CD14-positive monocyte (primary cell): ENCODE results near the gene SLC4A5. TPM values are rescaled to one million over a fixed set of nuclear protein-coding genes. Genes with fewer than 3 reads are reported as not detected.

Experiments
- DNase-seq, 3 donors: peaks; one replicate each; pipeline ENCODE4 v3.0.0-alpha.2; 2011 to 2022
- H2AFZ ChIP-seq: 2 replicates; pipeline ENCODE4 v1.6.0; 2012; ENCODE audit warnings: mild to moderate bottlenecking, low read depth, low read length, inconsistent platforms; ENCODE audit not compliant: insufficient read depth, poor library complexity, severe bottlenecking
- H3K27ac ChIP-seq, 2 donors: 1 replicate in 1 of 2; 2 replicates in 1 of 2; pipeline ENCODE4 v1.5.1; 2012 to 2013; ENCODE audit warnings: low read length in 2 of 2, control low read depth in 1 of 2, inconsistent platforms in 1 of 2, low read depth in 1 of 2, mild to moderate bottlenecking in 1 of 2
- H3K27me3 ChIP-seq, 2 donors: one replicate each; pipeline versions ENCODE4 v1.6.0 to v1.6.1; 2011 to 2013; ENCODE audit warnings: low read length in 2 of 2; ENCODE audit not compliant: control insufficient read depth in 2 of 2, insufficient read depth in 2 of 2
- H3K36me3 ChIP-seq, 2 donors: replicated peaks in 1 of 2; 1 replicate in 1 of 2; 2 replicates in 1 of 2; pipeline versions ENCODE4 v1.5.1 to v1.6.1; 2012 to 2013; ENCODE audit warnings: low read length in 2 of 2, control low read depth in 1 of 2, inconsistent platforms in 1 of 2, mild to moderate bottlenecking in 1 of 2; ENCODE audit not compliant: insufficient read depth in 2 of 2, control insufficient read depth in 1 of 2
- H3K4me1 ChIP-seq, 2 donors: 1 replicate in 1 of 2; 2 replicates in 1 of 2; pipeline versions ENCODE4 v1.5.1 to v1.6.1; 2012 to 2013; ENCODE audit warnings: low read length in 2 of 2, control low read depth in 1 of 2, inconsistent platforms in 1 of 2, mild to moderate bottlenecking in 1 of 2, moderate library complexity in 1 of 2; ENCODE audit not compliant: insufficient read depth in 2 of 2, control insufficient read depth in 1 of 2
- H3K4me2 ChIP-seq: replicated peaks from 2 replicates; pipeline ENCODE3; 2012; ENCODE audit warnings: low read length, moderate library complexity, mild to moderate bottlenecking; ENCODE audit not compliant: poor library complexity, severe bottlenecking; ENCODE audit errors: extremely low read depth
- H3K4me3 ChIP-seq, 3 experiments: fragments of 200-600 bp in 1 of 3; sonication (generic) in 1 of 3; replicated peaks in 1 of 3; 1 replicate in 2 of 3; 2 replicates in 1 of 3; pipeline ENCODE4 v1.5.1; 2011 to 2013; ENCODE audit warnings: low read length in 3 of 3, mild to moderate bottlenecking in 3 of 3, control low read depth in 2 of 3, low read depth in 2 of 3, inconsistent platforms in 1 of 3, moderate library complexity in 1 of 3
- H3K79me2 ChIP-seq: 2 replicates; pipeline ENCODE4 v1.6.0; 2012; ENCODE audit warnings: mild to moderate bottlenecking, control low read depth, inconsistent platforms, low read length, moderate library complexity; ENCODE audit not compliant: insufficient read depth
- H3K9ac ChIP-seq: 2 replicates; pipeline ENCODE4 v1.6.0; 2017; ENCODE audit warnings: low read length, mild to moderate bottlenecking; ENCODE audit not compliant: insufficient read depth, poor library complexity, severe bottlenecking
- H3K9me3 ChIP-seq, 2 donors: replicated peaks in 1 of 2; 1 replicate in 1 of 2; 2 replicates in 1 of 2; pipeline versions ENCODE4 v1.5.1 to v1.6.1; 2012 to 2013; ENCODE audit warnings: low read length in 2 of 2, control low read depth in 1 of 2; ENCODE audit not compliant: control insufficient read depth in 1 of 2, insufficient read depth in 1 of 2
- H4K20me1 ChIP-seq: 2 replicates; pipeline ENCODE4 v1.6.0; 2012; ENCODE audit warnings: mild to moderate bottlenecking, low read length, control low read depth, moderate library complexity; ENCODE audit not compliant: insufficient read depth
- H3K27ac Mint-ChIP-seq, 7 donors: one replicate each; pipeline ENCODE4 v1.8.0; 2020; ENCODE audit warnings: mild to moderate bottlenecking in 7 of 7, mixed read lengths in 7 of 7, moderate library complexity in 6 of 7, inconsistent platforms in 2 of 7
- H3K27me3 Mint-ChIP-seq, 3 donors: one replicate each; pipeline ENCODE4 v1.8.0; 2021 to 2022; ENCODE audit warnings: low read depth in 3 of 3, mild to moderate bottlenecking in 3 of 3, mixed read lengths in 3 of 3, moderate library complexity in 3 of 3, inconsistent platforms in 1 of 3
- H3K36me3 Mint-ChIP-seq, 2 donors: one replicate each; pipeline ENCODE4 v1.8.0; 2020; ENCODE audit warnings: mixed read lengths in 2 of 2, inconsistent platforms in 1 of 2, mild to moderate bottlenecking in 1 of 2
- H3K4me1 Mint-ChIP-seq: one replicate; pipeline ENCODE4 v1.8.0; 2020; ENCODE audit warnings: mild to moderate bottlenecking, mixed read lengths
- H3K4me3 Mint-ChIP-seq, 2 donors: one replicate each; pipeline ENCODE4 v1.8.0; 2020; ENCODE audit warnings: mild to moderate bottlenecking in 2 of 2, mixed read lengths in 2 of 2, moderate library complexity in 1 of 2
- H3K9me3 Mint-ChIP-seq, 7 donors: one replicate each; pipeline ENCODE4 v1.8.0; 2020 to 2022; ENCODE audit warnings: mixed read lengths in 7 of 7, mild to moderate bottlenecking in 6 of 7, moderate library complexity in 6 of 7, inconsistent platforms in 2 of 7
- CTCF ChIP-seq: fragments of 200-600 bp; IDR thresholded peaks from one replicate; pipeline ENCODE4 v1.8.0; 2022; ENCODE audit warnings: antibody characterized with exemption, mild to moderate bottlenecking
- WGBS: methylation state at CpG from one replicate; pipeline ENCODE4 v1.1.5; 2013; ENCODE audit warnings: missing lambda C conversion rate; ENCODE audit not compliant: insufficient coverage; 5-methylcytosine and 5-hydroxymethylcytosine counted together
- intact Hi-C, 2 donors: fragments of 100-400 bp; cut with micrococcal nuclease; formaldehyde crosslinking; loops; one replicate each; pipeline versions ENCODE4 v1.15.0 to v1.15.1; 2023
- polyA plus RNA-seq, 3 donors: library from polyadenylated mRNA; depleted of rRNA in 1 of 3; unstranded in 2 of 3; stranded (reverse) in 1 of 3; fragments of 300-500 nt in 2 of 3; fragments of >200 nt in 1 of 3; fragmentation: Illumina TruSeq in 2 of 3; gene quantifications; 1 replicate in 2 of 3; 2 replicates in 1 of 3; pipeline ENCODE4 v1.2.3, GENCODE V29; 2012 to 2021

SLC4A5 gene
- polyA plus RNA-seq, 3 donors = 0.10 to 1.1 TPM; not detected in 1

- no peak overlapping the region for H3K4me3 Mint-ChIP-seq
- no peak overlapping the region for H2AFZ ChIP-seq
- peaks cover 0 to 7% (median 0%) of the 10 kb centered on the region in 3 donors for H3K27me3 Mint-ChIP-seq
- H3K9me3 ChIP-seq = no peaks in the 10 kb centered on the region
- no peaks in the 10 kb centered on the region for H4K20me1 ChIP-seq
- no peak overlapping the region for H3K4me3 ChIP-seq
- intact Hi-C loops = no loop called here
- H3K4me1 ChIP-seq = no peaks in the 10 kb centered on the region
- H3K9me3 Mint-ChIP-seq = no peaks in the 10 kb centered on the region
- no peaks in the 10 kb centered on the region for H3K27me3 ChIP-seq
- 100% methylated on average over 2 of the region's 6 CpGs for WGBS
- H3K4me1 Mint-ChIP-seq = peaks cover 4% of the 10 kb centered on the region
- no peak for DNase-seq
- no peaks in the 10 kb centered on the region for H3K36me3 ChIP-seq
- H3K27ac ChIP-seq = no peak overlapping the region
- no peak overlapping the region for H3K9ac ChIP-seq
- no peak overlapping the region for H3K4me2 ChIP-seq
- H3K79me2 ChIP-seq = no peaks in the 10 kb centered on the region
- H3K27ac Mint-ChIP-seq = no peak overlapping the region
- no peaks in the 10 kb centered on the region for H3K36me3 Mint-ChIP-seq
- TF ChIP-seq CTCF = no peak
These were observed 51.2 kb downstream of the SLC4A5 start for GRCh38 chr2:74291886-74292621.

GRCh38 chr2:74291218-74291544 lies 52.0 kb downstream of the SLC4A5 start:
- WGBS = 100% methylated on average over 1 of the region's 2 CpGs
- H4K20me1 ChIP-seq = no peaks in the 10 kb centered on the region
- Mint-ChIP-seq H3K4me1 (peaks cover 3% of the 10 kb centered on the region), H3K36me3 (no peaks in the 10 kb centered on the region), H3K9me3 (no peaks in the 10 kb centered on the region), H3K27me3 (peaks cover 0 to 7% (median 0%) of the 10 kb centered on the region in 3 donors), H3K27ac (no peak overlapping the region), H3K4me3 (no peak overlapping the region)
- H3K9me3 ChIP-seq = no peaks in the 10 kb centered on the region
- DNase-seq = no peak
- intact Hi-C loops = no loop called here
- H3K4me3 ChIP-seq = no peak overlapping the region
- H2AFZ ChIP-seq = no peak overlapping the region
- no peak overlapping the region for H3K9ac ChIP-seq
- H3K36me3 ChIP-seq = no peaks in the 10 kb centered on the region
- no peaks in the 10 kb centered on the region for H3K4me1 ChIP-seq
- no peaks in the 10 kb centered on the region for H3K27me3 ChIP-seq
- TF ChIP-seq CTCF = no peak
- no peak overlapping the region for H3K27ac ChIP-seq
- H3K79me2 ChIP-seq = no peaks in the 10 kb centered on the region
- no peak overlapping the region for H3K4me2 ChIP-seq
